ENCODE results near the gene FADS1. TPM values are rescaled to one million over a fixed set of nuclear protein-coding genes. Genes with fewer than 3 reads are reported as not detected.

Gene FADS1
- total and polyA plus RNA-seq, 2 of the 13 experiments (the other 11 are each of a cell fraction or from before 2014, with no cell fraction given), result 91.8 to 108 TPM

DNA sequence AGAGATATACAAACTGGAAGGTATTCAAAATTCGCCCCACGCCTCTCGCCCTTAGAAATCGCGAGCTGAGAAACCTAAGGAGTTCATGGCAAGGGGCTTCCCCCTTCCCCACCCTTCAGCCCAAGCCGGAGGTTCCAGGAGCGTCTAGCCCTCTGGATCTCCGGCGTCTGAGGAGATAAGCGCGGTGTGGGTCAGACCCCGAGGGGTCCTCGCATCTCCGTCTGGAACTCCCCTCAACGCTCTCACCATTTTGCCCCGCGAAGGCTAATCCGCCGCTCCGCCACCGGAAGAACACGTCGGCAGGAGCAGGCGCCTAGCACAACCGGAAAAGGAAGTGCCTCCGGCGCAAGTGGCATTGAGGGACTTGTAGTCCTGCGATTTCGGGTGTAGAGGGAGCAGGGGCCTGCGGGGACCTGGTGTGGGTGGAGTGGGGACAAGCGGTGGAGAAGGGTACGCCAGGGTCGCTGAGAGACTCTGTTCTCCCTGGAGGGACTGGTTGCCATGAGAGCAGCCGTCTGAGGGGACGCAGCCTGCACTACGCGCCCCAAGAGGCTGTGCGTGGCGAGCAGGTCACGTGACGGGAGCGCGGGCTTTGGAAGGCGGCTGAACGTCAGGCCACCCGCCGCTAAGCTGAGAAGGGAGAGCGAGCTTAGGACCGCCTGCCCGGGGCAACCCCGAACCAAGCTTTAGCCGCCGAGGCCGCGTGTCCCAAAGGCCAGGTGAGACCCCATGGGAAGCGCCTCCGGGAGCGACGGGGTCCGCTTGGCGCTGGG is 24.3 kb downstream of the FADS1 start, which contains the start of the genes FEN1 and TMEM258 (continued):
- TF ChIP-seq ZBTB20 (CRISPR knock-in tag; IDR thresholded peaks at IDR 0.05; ENCODE audit: borderline replicate concordance, low read depth) (no peak), ZBTB38 (CRISPR knock-in tag; IDR thresholded peaks at IDR 0.05) (peak; percentile 79), ZNF713 (CRISPR knock-in tag; IDR thresholded peaks at IDR 0.05) (no peak), POLR2AphosphoS2 (IDR thresholded peaks at IDR 0.05; ENCODE audit: low read depth, low read length) (0 out of 2 replicates have a peak, but pooled peaks have one; percentile 31), HMGA1 (CRISPR knock-in tag; conservative IDR thresholded peaks at IDR 0.05) (no peak), HMG20A (CRISPR knock-in tag; IDR thresholded peaks at IDR 0.05; ENCODE audit: borderline replicate concordance) (no peak), ELF3 (CRISPR knock-in tag; IDR thresholded peaks at IDR 0.05) (peak; percentile 60), ZNF607 (CRISPR knock-in tag; IDR thresholded peaks at IDR 0.05; ENCODE audit: borderline replicate concordance) (0 out of 2 replicates have a peak, but pooled peaks have one; percentile 12), ZNF484 (CRISPR knock-in tag; IDR thresholded peaks at IDR 0.05; ENCODE audit: borderline replicate concordance, low read depth) (no peak), ZNF207 (IDR thresholded peaks at IDR 0.05; ENCODE audit: borderline replicate concordance) (peak; percentile 71; the same call in 1 of the 2 replicates), ZNF121 (CRISPR knock-in tag; IDR thresholded peaks at IDR 0.05) (no peak), ZNF296 (CRISPR knock-in tag; conservative IDR thresholded peaks at IDR 0.05) (no peak), ZNF773 (CRISPR knock-in tag; IDR thresholded peaks at IDR 0.05; ENCODE audit: borderline replicate concordance) (0 out of 2 replicates have a peak, but pooled peaks have one; percentile 67), SRY (CRISPR knock-in tag; IDR thresholded peaks at IDR 0.05) (no peak), NCOR1 (IDR thresholded peaks at IDR 0.05; ENCODE audit: borderline replicate concordance, low read length) (0 out of 2 replicates have a peak, but pooled peaks have one; percentile 22), ZNF558 (CRISPR knock-in tag; IDR thresholded peaks at IDR 0.05; ENCODE audit: borderline replicate concordance) (0 out of 2 replicates have a peak, but pooled peaks have one; percentile 25), ZNF468 (CRISPR knock-in tag; IDR thresholded peaks at IDR 0.05) (no peak), HHEX (CRISPR knock-in tag; IDR thresholded peaks at IDR 0.05) (no peak), GABPB1 (CRISPR knock-in tag; IDR thresholded peaks at IDR 0.05) (peak; percentile 99), ZNF260 (CRISPR knock-in tag; IDR thresholded peaks at IDR 0.05; ENCODE audit: borderline replicate concordance, low read depth) (no peak)
- TF ChIP-seq, protein P1, sequence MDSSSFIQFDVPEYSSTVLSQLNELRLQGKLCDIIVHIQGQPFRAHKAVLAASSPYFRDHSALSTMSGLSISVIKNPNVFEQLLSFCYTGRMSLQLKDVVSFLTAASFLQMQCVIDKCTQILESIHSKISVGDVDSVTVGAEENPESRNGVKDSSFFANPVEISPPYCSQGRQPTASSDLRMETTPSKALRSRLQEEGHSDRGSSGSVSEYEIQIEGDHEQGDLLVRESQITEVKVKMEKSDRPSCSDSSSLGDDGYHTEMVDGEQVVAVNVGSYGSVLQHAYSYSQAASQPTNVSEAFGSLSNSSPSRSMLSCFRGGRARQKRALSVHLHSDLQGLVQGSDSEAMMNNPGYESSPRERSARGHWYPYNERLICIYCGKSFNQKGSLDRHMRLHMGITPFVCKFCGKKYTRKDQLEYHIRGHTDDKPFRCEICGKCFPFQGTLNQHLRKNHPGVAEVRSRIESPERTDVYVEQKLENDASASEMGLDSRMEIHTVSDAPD (CRISPR knock-in tag; IDR thresholded peaks at IDR 0.05), result no peak
- TF ChIP-seq, protein P2, sequence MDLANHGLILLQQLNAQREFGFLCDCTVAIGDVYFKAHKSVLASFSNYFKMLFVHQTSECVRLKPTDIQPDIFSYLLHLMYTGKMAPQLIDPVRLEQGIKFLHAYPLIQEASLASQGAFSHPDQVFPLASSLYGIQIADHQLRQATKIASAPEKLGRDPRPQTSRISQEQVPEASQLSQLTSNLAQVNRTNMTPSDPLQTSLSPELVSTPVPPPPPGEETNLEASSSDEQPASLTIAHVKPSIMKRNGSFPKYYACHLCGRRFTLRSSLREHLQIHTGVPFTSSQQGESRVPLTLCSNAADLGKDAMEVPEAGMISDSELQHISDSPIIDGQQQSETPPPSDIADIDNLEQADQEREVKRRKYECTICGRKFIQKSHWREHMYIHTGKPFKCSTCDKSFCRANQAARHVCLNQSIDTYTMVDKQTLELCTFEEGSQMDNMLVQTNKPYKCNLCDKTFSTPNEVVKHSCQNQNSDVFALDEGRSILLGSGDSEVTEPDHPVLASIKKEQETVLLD (CRISPR knock-in tag; IDR thresholded peaks at IDR 0.05; ENCODE audit: low read depth), result no peak
- TF ChIP-seq, protein P3, sequence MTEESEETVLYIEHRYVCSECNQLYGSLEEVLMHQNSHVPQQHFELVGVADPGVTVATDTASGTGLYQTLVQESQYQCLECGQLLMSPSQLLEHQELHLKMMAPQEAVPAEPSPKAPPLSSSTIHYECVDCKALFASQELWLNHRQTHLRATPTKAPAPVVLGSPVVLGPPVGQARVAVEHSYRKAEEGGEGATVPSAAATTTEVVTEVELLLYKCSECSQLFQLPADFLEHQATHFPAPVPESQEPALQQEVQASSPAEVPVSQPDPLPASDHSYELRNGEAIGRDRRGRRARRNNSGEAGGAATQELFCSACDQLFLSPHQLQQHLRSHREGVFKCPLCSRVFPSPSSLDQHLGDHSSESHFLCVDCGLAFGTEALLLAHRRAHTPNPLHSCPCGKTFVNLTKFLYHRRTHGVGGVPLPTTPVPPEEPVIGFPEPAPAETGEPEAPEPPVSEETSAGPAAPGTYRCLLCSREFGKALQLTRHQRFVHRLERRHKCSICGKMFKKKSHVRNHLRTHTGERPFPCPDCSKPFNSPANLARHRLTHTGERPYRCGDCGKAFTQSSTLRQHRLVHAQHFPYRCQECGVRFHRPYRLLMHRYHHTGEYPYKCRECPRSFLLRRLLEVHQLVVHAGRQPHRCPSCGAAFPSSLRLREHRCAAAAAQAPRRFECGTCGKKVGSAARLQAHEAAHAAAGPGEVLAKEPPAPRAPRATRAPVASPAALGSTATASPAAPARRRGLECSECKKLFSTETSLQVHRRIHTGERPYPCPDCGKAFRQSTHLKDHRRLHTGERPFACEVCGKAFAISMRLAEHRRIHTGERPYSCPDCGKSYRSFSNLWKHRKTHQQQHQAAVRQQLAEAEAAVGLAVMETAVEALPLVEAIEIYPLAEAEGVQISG (CRISPR knock-in tag; IDR thresholded peaks at IDR 0.05), result peak; percentile 91

All from HepG2 (cell line).